Endothelial cell of umbilical vein (primary cell): Measurements from ENCODE around the gene NRG3.

ENCODE experiments used
- CTCF ChIP-seq, 2 donors: IDR thresholded peaks; 1 replicate in 1 of 2; 2 replicates in 1 of 2; pipeline ENCODE4 v1.5.1; 2011; ENCODE audit warnings: low read length in 2 of 2, mild to moderate bottlenecking in 2 of 2, moderate library complexity in 2 of 2, control low read depth in 1 of 2, inconsistent platforms in 1 of 2, low read depth in 1 of 2; ENCODE audit not compliant: insufficient read depth in 1 of 2; ENCODE audit errors: extremely low read depth in 1 of 2
- MAX ChIP-seq: IDR thresholded peaks from 2 replicates; pipeline ENCODE4 v1.6.1; 2011; ENCODE audit not compliant: insufficient read depth, insufficient read length
- POLR2A ChIP-seq: IDR thresholded peaks from 2 replicates; pipeline ENCODE4 v1.6.1; 2012; ENCODE audit warnings: low read depth, mild to moderate bottlenecking, control low read depth, low read length
- POLR2AphosphoS5 ChIP-seq: IDR thresholded peaks from 2 replicates; pipeline ENCODE4 v1.6.1; 2012; ENCODE audit warnings: low read depth, mild to moderate bottlenecking, control low read depth, low read length, moderate library complexity; ENCODE audit not compliant: insufficient read depth

- TF ChIP-seq POLR2AphosphoS5 (no peak), MAX (no peak), CTCF (IDR thresholded peaks at IDR 0.05; ENCODE audit: extremely low read depth in 1 of 2, insufficient read depth in 1 of 2, low read depth in 1 of 2, low read length in 2 of 2) (no peak), POLR2A (no peak)
Observed at GRCh38 chr10:82680608-82681007, 805.6 kb downstream of the NRG3 start.
